CD4-positive, alpha-beta T cell treated with Interleukin-15 for 1 hour (primary cell): Measurements from ENCODE around the gene NDUFB11.

Source experiments
- DNase-seq: peaks from one replicate; pipeline ENCODE4 v3.0.0-alpha.2; 2020

The NDUFB11 gene

DNA sequence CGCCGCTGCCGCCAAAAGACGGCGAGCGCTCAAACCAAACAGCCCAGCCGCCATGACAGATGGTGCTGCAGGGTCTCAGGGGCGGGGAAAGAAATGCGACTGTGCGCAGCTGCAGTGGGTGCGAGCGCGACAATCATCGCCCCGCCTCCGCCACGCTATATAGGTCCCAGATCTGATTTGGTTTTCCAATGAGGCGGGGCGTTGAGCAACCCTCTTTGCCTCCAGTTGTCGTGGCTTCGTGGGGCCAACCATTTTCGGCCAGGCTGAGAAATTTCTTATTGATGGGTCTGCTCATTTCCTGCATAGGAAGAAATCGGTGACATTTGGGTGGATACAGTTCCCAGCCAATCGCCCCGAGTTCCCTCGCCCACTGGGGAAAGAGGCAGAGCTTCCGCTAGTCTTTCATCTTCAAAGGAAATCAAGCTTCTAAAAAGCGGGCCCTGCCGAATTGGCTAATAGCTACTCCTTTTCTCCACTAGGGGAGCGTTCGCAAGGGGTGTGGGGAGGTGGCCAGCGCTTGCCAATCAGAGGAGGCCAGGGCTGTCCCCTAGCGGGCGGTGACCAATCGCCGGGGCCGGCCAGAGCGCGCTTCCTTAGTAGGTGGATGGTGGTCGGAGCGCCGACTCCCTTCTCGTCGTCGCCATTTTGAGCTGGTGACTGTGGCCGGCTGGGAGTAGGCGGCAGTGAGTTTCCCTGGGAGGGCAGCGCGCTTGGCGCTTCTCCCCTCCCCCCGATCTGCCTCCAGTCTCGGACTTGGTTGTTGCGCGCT, at the start of gene NDUFB11, which contains the start of gene RBM10:
TSS of gene NDUFB11 (minus strand) at position 77 of the 769 bp plus-strand sequence. CDS start at position 54, 23 bp downstream.
TSS of gene RBM10 (plus strand) at position 596 of the 769 bp plus-strand sequence. CDS start 2,261 bp downstream, outside the sequence.
- DNase-seq: peak; percentile 94

DNA sequence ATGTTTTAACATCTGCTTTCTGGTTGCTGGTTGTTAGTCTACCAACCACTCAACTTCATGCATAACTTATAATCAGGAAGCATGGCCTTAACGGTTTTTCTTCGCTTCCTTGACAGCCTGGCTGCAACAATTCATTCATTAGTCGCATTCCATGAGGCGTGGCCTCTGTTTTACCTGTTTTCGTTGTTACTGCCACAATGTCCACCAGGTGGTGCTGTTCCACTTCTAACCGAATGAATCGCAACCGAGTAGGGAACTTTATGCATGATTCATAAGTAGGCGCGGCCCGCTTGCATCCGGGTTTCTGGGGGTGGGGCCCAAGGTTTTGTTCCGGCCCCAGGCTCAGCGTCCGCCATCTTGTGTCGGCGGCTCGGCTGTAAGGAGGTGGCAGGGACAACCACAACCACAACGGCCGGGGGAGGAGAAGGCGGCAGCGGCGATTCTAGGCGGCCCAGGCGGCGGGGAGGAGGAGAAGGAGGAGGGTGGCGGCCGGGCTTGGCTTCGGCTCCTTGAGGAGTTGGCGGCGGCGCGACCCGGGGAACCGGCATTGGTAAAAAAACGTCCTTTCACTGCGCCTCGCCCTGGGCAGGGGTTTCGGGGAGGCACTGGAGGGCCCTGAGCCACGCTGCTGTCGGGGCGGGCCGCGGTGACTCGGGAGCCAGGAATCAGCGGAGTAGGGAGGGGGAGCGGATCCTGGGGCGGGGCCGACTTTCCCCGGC, 49.1 kb upstream of the NDUFB11 start, which contains the start of gene UBA1:
TSS of gene UBA1 (plus strand) at position 355 of the 719 bp plus-strand sequence. CDS start 4,974 bp downstream, outside the sequence.
- peak; percentile 97 for DNase-seq

DNA sequence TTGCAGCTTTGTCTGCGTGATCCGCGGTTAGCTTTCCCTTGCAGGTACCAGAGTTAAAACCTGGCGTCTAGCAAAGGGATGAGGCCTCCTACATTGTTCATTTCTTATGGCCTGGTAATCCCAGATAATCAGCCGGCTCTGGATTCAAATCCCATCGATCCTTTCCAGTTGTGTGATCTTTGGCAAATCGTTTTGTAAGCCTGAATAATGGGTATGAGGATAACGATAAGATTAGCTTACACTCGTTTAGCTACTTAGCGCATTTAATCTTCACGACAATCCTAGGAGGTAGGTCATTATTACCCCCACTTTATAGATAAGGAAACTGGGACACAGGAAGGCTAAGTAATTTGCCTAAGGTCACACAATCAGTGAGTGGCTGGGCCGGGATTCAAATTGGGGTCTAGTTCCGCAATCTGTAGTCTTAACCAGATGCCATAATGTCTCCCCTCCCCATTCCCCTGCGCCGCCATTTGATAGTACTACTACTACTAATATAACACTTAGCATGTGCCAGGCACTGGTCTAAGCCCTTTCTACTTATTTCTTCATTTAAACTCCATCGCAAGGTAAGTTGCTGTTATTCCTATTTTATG, 47.4 kb upstream of the NDUFB11 start:
- no peak for DNase-seq

DNA sequence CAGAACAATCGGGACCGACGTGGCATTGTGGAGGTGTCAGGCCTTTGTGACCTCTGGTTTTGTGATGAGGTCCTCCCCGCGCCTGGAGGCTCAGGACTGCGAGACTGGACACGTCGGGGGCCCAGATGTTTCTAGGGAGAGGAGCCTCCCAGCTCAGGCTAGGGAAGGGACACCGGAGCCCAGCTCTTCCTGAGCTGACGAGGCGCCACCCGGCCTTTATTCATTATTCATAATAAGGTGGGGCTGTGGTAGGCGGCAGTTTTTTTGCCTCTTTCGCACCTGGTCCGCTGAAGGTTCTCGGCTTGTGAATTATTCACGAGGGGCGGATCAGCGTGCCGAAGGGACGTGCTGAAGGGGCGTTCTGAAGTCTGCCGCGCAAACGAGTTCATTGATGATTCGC, 46.8 kb upstream of the NDUFB11 start:
- DNase-seq: peak; percentile 50

DNA sequence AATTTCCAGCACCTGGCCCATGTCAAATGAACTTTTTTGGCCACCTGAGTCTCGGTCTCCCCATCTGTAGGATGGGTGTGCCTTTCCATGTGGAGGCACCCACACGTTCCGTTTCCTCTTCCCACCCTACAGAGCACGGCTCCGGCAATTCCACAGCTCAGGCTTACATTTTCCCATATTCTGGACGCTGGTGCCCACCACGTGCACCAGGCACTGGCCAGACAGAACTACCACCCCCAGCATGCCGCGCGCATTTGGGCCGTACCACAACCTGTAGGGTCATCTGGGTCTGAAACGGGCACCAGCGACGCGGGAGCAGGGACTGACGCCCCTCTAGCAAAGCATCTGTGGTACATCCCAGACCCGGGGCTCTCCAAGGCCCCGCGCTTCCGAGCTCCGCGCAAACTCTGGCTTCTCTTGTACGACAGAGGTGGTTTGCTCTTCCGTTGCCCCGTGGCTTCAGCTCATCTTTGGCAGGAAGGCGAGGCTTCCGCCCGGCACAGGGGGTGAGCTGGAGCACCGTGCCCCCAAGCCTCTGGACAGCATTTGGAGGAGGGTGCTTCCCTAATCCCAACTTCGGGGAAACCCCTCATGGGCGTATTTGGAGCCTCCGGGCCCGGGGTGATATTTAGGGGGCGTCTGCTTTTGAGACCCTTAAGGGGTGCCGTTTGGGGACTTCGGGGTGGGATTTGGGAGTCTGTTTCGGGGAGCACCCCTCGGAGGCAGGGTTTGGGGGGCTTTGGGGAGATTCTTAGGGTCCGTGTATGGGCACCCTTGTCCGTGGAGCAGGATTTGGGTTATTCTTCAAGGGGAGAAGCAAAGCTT, 46.2 kb upstream of the NDUFB11 start:
- DNase-seq: peak; percentile 91

DNA sequence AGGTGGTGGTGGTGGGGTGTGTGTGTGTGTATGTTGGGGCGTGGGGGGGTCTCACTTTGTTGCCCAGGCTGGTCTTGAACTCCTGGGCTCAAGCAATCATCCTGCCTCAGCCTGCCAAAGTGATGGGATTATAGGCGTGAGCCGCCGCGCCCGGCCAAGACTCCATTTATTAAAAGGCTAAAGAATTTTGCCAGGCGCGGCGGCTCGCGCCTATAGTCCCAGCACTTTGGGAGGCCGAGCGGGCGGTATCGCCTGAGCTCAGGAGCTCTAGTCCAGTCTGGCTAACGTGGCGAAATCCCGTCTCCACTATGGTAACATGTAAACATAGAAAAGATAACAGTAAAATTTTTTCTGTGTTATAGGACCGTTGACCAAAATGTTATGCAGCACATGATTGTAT, 45.4 kb upstream of the NDUFB11 start:
- no peak for DNase-seq

DNA sequence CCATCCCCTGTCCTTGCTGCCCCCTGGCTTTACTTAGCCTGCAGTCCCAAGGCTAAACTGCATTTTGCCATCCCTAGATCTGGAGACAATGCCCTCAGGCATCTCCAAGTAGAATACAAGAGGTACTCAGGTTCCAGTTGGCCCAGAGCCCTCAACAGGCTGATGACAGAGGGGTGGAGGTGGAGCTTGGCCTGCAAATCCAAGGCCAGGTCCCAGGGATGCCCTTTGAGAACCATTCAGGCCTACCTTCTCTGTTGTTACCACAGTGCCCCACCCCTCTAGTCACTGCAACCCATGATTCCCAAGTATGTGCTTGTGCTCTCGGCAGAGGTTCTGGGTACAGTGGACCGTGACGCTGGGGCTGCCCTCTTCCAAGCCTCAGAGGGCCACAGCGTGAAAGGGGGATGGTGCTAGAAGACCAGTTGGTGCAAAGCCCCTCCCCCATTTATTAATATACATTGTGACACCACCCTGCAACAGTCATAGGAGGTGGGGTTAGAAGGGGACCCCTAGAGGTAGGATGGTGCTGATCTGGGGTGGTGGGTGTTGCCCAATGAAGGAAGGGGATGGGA, 42.7 kb upstream of the NDUFB11 start:
- DNase-seq: no peak

DNA sequence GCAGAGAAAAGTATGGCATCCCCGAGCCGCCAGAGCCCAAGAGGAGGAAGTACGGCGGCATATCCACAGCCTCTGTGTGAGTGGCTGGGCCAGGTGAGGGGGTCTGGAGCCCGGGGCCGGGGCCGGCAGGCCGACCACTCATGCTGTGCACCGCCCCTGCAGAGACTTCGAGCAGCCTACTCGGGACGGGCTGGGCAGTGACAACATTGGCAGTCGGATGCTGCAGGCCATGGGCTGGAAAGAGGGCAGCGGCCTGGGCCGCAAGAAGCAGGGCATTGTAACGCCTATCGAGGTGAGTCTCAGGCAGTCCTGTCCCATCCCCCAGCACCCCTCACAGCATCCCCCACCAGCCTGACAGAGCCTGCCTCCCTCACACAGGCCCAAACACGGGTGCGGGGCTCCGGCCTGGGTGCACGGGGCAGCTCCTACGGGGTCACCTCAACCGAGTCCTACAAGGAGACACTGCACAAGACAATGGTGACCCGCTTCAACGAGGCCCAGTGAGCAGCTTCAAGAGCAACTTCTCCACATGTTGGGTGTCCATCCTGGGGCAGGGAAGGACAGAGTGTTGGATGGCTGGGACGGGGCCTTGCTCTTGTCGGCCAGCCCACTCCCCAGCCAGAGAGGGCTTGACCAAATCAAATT, 41.7 kb upstream of the NDUFB11 start:
- no peak for DNase-seq

DNA sequence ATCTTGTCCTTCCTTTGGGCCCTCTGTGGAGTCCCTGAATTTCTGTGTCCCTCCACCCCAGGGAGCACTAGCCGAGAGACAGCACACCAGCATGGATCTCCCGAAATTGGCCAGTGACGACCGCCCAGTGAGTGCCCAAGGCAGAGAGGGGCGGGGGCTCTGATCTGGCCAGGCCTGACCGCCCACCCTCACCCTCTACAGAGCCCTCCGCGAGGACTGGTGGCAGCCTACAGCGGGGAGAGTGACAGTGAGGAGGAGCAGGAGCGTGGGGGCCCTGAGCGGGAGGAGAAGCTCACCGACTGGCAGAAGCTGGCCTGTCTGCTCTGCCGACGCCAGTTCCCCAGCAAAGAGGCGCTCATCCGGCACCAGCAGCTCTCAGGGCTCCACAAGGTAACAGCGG, 40.7 kb upstream of the NDUFB11 start:
- no peak for DNase-seq

DNA sequence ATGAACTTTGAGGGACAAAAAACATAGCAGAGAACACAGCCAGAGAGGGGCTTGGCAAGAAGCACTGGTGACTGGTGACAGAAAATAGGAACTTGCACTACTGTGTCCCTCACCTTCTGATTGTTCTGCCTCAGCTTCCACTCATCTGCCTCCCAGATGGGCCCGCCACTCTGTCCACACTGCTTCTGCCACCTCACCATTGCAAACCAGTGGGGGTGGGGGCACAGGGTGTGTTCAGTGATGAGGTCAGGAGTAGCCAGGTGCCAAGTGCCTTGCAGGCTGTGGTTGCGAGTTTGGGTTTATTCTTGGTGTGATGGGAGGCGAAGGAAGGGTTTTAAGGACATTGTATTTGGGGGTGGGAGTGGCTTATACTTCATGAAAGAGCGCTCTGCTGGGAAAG, 40.0 kb upstream of the NDUFB11 start:
- DNase-seq: no peak

DNA sequence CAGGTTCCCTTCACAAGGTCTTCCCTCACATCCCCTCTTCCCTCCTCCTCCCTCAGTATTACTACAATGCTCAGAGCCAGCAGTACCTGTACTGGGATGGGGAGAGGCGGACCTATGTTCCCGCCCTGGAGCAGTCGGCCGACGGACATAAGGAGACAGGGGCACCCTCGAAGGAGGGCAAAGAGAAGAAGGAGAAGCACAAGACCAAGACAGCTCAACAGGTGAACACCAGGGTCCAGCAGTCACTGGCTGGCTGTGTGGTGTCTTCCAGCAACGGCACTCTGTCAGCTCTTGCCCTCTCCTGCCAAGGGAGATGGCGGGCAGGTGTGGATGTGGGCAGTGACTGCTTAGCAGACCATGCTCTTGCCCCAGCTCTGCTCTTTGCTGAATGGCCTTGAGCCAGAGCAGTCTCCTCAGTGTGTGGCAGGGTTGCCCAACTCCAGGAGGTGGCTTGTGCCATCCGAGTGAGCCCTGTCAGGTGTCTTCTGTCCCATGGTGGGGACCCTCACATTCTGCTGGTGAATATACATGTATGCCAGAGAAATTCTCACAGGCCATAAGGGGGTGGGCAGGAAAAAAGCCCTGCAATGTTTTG, 37.7 kb upstream of the NDUFB11 start:
- DNase-seq: no peak

DNA sequence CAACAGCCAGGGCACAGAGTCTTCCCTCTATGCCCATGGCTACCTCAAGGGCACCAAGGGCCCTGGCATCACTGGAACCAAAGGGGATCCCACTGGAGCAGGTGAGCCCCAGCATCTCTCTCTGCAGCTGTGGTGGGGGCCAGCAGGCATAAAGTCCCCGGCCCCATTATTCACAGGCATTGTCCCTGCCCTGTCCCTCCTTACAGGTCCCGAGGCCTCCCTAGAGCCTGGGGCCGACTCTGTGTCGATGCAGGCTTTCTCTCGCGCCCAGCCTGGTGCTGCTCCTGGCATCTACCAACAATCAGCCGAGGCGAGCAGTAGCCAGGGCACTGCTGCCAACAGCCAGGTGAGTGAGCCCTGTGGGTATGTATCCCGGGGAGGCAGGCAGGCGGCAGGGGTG, 36.8 kb upstream of the NDUFB11 start:
- DNase-seq: no peak

DNA sequence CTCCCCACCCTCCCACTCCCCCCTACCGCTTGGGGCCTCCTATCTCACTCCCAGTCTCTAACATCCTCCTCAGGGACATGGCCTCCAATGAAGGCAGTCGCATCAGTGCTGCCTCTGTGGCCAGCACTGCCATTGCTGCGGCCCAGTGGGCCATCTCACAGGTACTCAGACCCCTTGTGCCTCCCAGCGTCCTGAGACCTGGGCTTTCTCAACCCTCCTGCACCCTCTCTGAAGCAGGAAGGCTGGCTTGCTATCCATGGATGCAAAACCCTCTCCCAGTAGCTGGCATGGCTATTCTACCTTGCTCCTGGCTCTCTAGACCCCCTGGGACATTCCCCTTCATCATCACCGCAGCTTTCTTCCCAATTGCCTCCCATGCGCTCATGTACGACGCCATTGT, 35.8 kb upstream of the NDUFB11 start:
- no peak for DNase-seq

DNA sequence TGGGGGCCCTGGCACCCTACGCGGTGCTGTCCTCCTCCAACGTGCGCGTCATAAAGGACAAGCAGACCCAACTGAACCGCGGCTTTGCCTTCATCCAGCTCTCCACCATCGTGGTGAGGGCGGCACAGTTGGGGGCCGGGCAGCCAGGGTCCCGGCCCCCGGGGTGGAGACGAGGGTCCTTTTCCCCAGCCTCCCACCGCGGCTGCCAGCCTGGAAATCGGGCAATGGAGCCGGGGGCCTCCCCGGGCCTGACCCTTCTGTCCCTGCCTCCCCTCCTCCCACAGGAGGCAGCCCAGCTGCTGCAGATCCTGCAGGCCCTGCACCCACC, 35.4 kb upstream of the NDUFB11 start:
- no peak for DNase-seq

DNA sequence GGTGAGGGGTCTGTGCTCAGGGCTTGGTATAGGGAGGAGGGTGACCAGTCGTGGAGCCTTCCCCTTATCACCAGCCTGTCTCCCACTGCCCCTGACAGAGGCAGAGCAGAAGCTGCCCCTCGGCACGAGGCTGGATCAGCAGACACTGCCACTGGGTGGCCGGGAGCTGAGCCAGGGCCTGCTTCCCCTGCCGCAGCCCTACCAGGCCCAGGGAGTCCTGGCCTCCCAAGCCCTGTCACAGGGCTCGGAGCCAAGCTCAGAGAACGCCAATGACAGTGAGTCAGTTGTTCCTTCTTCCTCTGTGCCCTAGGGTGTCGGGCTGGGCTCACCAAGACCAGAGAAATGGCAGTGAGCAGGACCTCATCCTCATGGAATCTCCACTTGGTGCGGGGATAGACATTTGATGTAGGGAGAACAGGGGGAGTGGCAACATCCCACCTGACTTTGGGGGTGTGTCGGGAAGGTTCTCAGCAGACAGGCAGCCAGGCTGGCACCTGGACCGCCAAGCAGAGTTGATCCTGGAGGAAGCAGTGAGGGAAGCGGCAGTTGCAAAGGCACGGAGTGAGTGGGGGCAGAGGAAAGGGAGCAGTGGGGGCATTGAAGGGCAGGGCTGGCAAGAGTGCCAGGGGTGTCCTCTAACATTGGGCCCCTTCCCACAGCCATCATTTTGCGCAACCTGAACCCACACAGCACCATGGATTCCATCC, 34.9 kb upstream of the NDUFB11 start:
- no peak for DNase-seq

DNA sequence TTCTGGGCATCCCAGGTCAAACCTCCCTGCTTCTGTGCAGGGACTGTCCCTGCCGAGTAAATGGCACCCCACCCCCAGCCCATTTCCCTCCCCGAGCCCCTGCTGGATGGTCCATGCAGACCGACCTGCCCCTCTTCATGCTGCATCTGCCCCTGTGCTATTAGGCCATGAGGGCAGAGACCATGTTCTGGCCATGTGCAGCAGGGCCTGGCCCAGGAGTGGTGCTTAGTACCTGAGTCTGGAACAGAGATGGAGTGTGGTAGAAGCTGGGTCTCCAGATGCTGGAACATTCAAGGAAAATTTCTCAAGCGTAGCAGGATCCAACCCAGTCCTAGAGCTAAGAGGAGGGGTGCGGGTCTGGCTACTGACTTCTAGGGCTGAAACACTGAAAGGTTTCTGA, 33.8 kb upstream of the NDUFB11 start:
- no peak for DNase-seq

DNA sequence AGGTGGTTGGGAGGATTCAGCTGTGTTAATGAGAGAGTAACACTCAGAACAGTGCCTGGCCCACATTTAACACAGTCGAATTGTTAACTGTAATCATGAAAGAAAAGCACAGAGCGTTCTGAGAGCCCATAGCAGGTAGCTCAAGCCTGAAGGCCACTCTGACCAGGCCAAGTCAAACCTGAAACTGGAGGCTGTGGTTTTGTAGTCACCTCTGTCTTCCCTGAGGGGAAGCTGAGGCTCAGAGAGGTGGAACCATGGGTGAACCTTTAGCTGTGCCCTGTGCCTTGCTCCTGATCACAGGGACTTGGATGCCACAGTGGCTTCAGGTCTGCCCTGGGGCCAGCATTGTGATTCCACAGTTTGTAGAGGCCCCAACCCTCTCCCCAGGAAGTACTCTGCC, 32.6 kb upstream of the NDUFB11 start:
- no peak for DNase-seq

DNA sequence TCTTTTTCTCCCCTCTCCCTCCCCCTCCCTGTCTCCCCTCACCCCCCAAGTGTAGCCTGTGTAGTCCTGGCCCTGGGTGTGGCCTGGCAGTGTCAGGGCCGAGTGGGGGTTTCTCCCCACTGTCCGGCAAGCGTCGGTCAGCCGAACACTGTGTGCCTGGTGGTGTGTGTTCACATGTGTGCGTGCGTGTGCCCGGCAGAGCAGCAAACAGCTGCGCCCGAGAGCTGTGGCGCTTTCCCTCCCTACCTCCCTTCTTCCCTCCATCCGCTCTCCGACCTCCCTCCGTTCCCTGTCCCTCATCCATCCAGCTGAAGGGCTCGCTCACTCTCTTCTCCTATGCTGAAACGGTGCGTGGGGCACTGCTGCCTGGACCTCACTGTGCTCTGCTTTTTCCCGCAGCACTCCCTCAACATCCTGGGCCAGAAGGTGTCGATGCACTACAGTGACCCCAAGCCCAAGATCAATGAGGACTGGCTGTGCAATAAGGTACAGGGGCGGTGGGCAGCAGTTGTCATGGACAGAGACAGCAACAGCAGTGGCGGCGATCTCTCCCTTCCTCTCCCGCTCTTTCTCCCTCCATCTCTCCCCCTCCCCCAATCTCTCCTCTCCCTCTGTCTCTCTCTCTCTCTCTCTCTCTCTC, 31.7 kb upstream of the NDUFB11 start:
- DNase-seq: no peak

DNA sequence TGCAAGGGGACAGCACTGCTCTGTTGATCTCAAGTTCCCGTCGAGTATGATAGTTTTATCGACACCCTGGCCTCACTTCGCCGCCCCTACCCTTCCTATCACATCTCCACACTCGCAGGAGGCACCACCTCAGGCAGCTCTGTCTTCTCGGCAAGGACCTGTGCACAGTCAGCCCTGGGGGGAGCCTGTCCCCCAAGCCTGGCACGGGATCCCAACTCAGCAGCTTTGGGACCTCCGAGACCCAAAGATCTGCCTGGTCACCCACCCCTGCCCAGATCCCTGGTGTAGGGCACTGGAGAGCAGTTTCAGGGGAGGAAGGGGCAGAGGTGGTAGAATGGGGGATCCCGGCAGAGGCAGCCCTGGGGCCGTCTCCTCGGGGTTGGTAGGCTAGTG, 31.1 kb upstream of the NDUFB11 start:
- DNase-seq: no peak

DNA sequence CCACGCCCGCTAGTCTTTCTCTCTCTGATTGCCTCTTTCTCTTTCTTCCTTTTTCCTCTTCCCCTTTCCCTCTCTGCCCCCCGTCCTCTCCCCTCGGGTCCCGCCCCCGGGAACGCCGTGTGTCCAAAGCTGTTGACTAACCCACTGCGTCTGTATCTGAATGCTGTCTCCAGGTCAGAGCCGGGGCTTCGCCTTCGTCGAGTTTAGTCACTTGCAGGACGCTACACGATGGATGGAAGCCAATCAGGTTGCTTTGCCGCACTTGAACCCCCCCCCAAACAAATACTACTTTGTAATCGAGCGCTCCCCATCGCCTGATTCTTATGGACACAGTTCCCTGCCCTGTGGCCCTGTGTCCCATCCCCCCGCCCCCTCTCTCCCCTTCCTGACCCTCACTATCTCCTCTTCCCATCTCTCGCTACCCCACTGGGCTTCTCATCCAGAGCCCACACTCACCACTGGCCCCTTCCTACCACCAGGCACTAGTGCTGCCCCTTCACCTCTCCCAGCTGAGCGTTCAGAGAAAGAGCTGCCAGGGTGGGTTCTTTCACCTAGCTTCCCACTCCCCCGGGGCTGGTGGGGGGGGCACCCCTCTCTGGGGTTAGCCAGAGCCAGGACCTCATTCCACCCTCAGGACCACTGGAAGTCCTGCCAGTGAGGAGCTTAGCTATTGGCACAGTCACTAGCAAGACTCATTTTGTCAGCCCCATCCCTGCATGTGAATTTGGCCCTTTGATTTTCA, 30.5 kb upstream of the NDUFB11 start:
- no peak for DNase-seq
